ENCODE measurements around the gene WDR83. TPM values are rescaled to one million over a fixed set of nuclear protein-coding genes. Genes with fewer than 3 reads are reported as not detected.

Gene WDR83
- total RNA-seq, 1 donor from 2014 or later: 20.8 TPM

DNA sequence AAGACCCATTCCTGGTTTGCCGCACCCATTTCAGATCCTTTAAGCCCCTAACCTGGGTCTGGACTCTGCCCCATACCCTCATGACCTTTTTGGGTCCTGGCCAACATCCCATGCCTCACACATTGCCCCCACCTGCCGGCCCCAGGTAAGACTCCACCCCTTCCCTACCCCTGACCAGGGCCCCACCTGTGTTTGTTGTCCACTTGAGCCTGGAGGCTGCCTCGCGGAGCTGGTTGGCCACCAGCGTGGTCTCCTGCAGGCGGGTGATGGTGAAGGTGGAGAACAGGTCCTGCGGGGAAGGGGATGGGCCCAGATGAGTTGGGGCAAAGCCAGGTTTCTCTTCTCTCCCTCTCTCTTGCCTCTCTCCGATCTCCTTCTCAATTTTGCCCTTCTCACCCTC is 19.6 kb upstream of the WDR83 start:
- CTCF ChIA-PET: no interaction called here
- H3K4me3 Mint-ChIP-seq: no peak overlapping the region

DNA sequence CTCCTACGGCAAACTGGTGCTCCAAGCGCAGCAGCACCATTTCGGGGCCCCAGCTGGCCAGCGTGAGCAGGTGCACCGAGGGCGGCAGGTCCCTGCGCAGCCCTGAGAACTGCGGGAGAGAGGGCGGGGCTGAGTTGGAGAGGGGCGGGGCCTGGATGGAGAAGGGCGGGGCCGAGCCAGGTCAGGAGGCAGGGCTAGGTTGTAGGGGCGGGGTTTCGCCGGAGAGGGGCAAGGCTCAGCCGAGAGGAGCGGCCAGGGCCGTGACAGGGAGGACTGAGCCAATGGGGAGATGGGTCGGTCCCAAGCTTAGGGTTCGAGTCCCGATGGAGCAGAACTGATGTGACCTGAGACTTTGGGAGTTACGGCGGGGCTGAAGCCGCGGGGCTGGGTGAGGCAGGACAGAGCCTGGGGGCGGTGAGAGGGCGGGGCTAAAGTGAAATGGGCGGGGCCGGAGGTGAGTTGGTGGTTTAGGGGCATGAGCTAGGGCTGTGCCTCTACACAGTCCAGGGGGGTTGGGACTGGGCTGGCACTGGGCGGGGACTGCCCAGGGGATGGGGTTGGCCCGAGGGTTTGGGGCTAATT is 19.0 kb upstream of the WDR83 start:
- H3K36me3 Mint-ChIP-seq (ENCODE audit: low read depth): peaks cover 56% of the 10 kb centered on the region
- TF ChIP-seq, protein P1, sequence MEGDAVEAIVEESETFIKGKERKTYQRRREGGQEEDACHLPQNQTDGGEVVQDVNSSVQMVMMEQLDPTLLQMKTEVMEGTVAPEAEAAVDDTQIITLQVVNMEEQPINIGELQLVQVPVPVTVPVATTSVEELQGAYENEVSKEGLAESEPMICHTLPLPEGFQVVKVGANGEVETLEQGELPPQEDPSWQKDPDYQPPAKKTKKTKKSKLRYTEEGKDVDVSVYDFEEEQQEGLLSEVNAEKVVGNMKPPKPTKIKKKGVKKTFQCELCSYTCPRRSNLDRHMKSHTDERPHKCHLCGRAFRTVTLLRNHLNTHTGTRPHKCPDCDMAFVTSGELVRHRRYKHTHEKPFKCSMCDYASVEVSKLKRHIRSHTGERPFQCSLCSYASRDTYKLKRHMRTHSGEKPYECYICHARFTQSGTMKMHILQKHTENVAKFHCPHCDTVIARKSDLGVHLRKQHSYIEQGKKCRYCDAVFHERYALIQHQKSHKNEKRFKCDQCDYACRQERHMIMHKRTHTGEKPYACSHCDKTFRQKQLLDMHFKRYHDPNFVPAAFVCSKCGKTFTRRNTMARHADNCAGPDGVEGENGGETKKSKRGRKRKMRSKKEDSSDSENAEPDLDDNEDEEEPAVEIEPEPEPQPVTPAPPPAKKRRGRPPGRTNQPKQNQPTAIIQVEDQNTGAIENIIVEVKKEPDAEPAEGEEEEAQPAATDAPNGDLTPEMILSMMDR (IDR thresholded peaks at IDR 0.05): no peak
- ChIA-PET CTCF (no interaction called here), POLR2A (interaction anchor here (0.6 to 0.7 kb wide), 2 partner anchors 34 to 155 kb away, joined by 3 to 8 read pairs; no protein-coding TSS in a partner anchor)
- no peaks in the 10 kb centered on the region for H3K27me3 Mint-ChIP-seq
- no peaks in the 10 kb centered on the region for H3K9me3 Mint-ChIP-seq
- ATAC-seq (ENCODE audit: low read depth) (peak; percentile 83), DNase-seq (no peak)
- H3K4me1 Mint-ChIP-seq: peaks cover 8% of the 10 kb centered on the region
- H3K27ac Mint-ChIP-seq: no peak overlapping the region
- no peak overlapping the region for H3K4me3 Mint-ChIP-seq
- intact Hi-C loops (cut with micrococcal nuclease): loop anchor here (1.0 kb wide), 1 partner anchor 49 kb away; the partner anchor contains the start of gene FBXW9

More for the DNA sequence above, 19.6 kb upstream of the WDR83 start:
- TF ChIP-seq, protein P1 (IDR thresholded peaks at IDR 0.05): no peak
- intact Hi-C loops (cut with micrococcal nuclease): loop anchor here (1.0 kb wide), 1 partner anchor 49 kb away; the partner anchor contains the start of gene FBXW9
- DNase-seq: no peak
- Mint-ChIP-seq H3K27ac (no peak overlapping the region), H3K36me3 (ENCODE audit: low read depth) (peaks cover 53% of the 10 kb centered on the region), H3K27me3 (no peaks in the 10 kb centered on the region), H3K9me3 (no peaks in the 10 kb centered on the region), H3K4me1 (peaks cover 8% of the 10 kb centered on the region)
- POLR2A ChIA-PET: interaction anchor here (0.6 to 0.7 kb wide), 2 partner anchors 35 to 155 kb away, joined by 3 to 8 read pairs; no protein-coding TSS in a partner anchor
- no peak for ATAC-seq (ENCODE audit: low read depth)

DNA sequence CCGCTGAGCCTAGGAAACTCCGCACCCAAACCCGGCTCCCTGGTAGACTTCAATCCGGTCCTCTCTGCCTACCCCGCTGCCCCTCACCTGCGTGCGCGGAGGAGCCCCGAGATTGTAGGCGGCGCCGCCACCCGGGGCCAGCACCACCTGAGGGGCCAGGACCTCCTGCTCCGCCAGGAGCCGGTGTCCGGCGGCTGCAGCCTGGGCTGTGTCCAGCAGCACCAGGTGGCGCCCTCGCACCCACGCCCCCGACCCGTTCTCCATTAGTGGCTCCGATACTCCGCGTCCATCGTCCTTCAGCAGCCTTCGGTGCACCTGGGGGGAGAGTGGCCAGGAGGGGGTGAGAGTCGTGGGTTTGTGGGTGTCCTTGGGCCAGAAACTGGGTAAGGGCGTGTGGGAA is 18.5 kb upstream of the WDR83 start:
- intact Hi-C loops (cut with micrococcal nuclease): no loop called here
- Mint-ChIP-seq H3K36me3 (ENCODE audit: low read depth) (peaks cover 54% of the 10 kb centered on the region), H3K27ac (peak overlapping the region; percentile 59), H3K9me3 (no peaks in the 10 kb centered on the region), H3K4me1 (peaks cover 8% of the 10 kb centered on the region), H3K4me3 (no peak overlapping the region), H3K27me3 (no peaks in the 10 kb centered on the region)
- DNase-seq (no peak), ATAC-seq (ENCODE audit: low read depth) (no peak)
- TF ChIP-seq, protein P1 (IDR thresholded peaks at IDR 0.05): no peak
- CTCF ChIA-PET: no interaction called here
- POLR2A ChIA-PET: no interaction called here

DNA sequence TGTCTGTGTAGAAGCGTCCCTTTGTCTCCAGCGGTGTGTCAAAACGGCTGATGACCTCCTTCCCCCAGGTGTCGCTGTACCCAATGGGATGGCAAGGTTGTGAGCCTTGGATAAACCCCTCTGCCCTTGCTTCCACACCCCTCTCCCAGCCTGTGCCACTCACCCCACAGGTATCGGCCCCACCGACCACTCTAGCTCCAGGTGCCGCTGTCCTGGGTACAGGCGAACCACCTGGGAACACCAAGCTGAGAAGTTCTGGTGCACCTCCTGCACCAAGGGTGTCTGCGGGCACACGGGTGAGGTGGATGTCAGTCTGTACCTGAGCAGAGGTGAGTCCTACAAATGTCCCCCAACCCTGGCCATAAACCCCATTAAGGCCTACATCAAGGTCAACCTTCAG is 16.7 kb upstream of the WDR83 start:
- Mint-ChIP-seq H3K9me3 (no peaks in the 10 kb centered on the region), H3K4me1 (peaks cover 8% of the 10 kb centered on the region), H3K4me3 (no peak overlapping the region), H3K27ac (no peak overlapping the region), H3K27me3 (no peaks in the 10 kb centered on the region), H3K36me3 (ENCODE audit: low read depth) (peaks cover 51% of the 10 kb centered on the region)
- no peak for ATAC-seq (ENCODE audit: low read depth)
- POLR2A ChIA-PET: interaction anchor here (0.6 kb wide), 1 partner anchor 23 kb away, joined by 5 read pairs; no protein-coding TSS in a partner anchor
- intact Hi-C loops (cut with micrococcal nuclease): no loop called here
- TF ChIP-seq, protein P1 (IDR thresholded peaks at IDR 0.05): no peak
- CTCF ChIA-PET: no interaction called here
- no peak for DNase-seq

DNA sequence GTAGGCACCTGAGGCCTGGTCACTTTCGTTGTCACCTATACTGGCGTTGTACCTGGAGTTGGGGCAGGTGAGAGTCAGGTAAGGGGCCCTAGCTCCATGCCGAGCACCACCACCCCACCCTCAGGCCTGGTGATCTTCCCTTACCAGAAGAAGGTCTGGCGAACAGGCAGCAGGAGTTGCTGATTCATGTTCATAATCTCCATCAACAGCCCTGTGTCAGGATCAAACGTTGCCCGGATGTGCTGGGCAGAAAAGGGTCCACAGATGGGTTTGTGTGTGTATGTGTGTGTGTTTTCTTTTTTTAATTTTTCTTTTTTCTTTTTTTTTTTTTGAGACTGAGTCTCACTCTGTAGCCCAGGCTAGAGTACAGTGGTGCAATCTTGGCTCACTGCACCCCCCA is 14.4 kb upstream of the WDR83 start:
- Mint-ChIP-seq H3K27ac (no peak overlapping the region), H3K36me3 (ENCODE audit: low read depth) (peaks cover 60% of the 10 kb centered on the region), H3K4me3 (no peak overlapping the region), H3K27me3 (no peaks in the 10 kb centered on the region), H3K4me1 (peaks cover 7% of the 10 kb centered on the region), H3K9me3 (no peaks in the 10 kb centered on the region)
- ChIA-PET POLR2A (interaction anchor here (0.6 kb wide), 1 partner anchor 19 kb away, joined by 3 read pairs; no protein-coding TSS in a partner anchor), CTCF (no interaction called here)
- TF ChIP-seq, protein P1 (IDR thresholded peaks at IDR 0.05): no peak
- intact Hi-C loops (cut with micrococcal nuclease): no loop called here
- no peak for ATAC-seq (ENCODE audit: low read depth)
- DNase-seq: no peak
